Measurements from ENCODE around the gene CCNH.

Gene CCNH

DNA sequence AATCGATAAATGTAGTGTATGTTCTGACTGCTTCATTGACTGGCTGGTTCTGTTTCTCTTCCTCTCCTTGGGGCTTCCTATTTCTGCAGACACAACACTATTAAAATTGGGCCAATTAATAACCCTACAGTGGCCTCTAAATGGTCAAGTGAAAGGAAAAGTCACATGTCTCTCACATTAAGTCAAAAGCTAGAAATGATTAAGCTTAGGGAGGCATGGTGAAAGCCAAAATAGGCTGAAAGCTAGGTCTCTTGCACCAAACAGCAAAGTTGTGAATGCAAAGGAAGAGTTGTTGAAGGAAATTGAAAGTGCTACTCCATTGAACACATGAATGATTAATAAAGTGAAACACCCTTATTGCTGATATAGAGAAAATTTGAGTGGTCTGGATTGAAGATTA lies 58.2 kb downstream of the CCNH start:
- DNase-seq, result no peak

DNA sequence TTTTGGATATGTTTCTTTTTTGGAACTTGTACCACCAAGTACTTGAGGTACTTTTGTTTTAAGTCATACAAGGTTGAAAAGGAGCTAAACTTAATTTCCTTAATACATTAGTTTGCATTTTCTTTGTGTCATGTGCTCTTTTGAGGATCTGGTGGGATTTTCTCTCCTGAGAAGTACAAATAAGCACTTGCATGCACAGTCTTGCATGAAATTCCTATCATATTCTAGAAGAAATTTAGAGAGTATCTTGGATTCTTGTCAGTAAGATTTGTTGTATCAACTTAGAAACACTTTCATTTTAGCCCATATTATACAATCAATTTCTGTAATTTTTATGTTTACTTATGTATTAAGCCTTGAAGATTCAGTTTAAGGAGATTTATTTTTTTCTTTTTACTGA lies 64.9 kb downstream of the CCNH start:
- no peak for DNase-seq

- no peak for DNase-seq
These were observed 65.5 kb downstream of the CCNH start for GRCh38 chr5:87347272-87347671.

Data from central memory CD4-positive, alpha-beta T cell (primary cell).